Stimulated activated CD4-positive, alpha-beta T cell treated with anti-CD3 and anti-CD28 coated beads, Interleukin-1b, Interleukin-23, amount 100 ng/mL, for 1 hour (primary cell): ENCODE measurements around the gene CERS3.

Source experiments
- DNase-seq, 2 donors: peaks; one replicate each; pipeline ENCODE4 v3.0.0-alpha.2; 2020; ENCODE audit warnings: low read depth in 2 of 2

Gene CERS3

DNA sequence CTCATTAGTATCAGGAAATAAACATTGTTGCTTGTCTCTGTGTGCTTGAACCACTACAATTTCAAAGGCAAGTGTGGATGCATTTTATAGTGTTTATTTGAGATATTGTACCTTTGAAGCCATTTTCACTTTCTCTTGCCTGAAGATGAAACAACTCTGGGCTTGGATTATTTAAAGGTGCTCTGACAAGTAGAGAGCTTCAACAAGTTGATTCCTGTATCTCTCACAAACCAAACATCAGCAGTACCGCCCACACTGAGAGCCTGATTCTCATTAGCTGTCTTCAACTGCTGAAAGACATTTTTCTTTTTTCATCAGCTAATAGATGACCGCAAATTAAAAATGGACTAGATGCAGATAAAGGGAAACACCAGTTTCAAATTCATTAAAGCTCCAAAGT, 806 bp upstream of the CERS3 start:
- DNase-seq, result no peak

DNA sequence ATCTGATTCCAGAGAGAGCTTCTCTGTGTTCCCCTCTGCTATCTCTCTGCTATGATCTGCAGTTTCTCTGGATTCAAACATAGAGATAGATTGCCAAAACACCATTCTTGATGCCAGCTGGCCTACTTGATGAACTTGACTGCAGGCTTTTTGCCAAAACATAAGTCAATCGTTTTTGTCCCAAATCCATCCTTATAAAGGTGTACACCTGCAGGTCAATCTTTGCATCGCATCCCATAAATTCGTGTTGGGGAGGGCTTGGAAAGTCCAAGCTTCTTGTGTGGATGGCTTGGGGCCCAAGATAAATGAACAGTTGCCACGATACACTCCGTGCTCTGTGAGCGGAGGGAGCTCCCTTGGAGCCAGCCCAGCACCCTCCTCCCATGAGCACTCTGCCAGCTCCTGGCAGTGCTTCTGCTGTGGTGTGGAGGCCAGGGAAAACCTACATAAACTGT, 2.7 kb downstream of the CERS3 start:
- DNase-seq, result no peak

DNA sequence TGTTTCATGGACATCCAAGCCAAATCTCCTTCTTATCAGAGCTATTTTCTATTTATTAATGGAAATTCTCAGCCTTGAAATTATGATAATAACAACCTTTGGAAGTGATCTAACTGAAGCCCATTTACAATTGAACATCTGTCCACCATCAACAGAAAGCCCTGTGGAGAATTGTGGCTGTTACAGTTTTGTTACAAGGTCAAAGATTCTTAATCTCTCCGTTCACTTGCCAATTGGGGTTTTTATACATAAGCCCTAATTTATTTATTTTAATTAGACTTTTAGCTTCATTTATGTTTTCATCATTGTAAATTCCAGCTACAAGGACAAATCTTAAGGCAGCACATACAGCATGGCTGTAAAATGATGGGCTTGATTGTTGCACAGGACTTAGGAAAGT, 3.3 kb downstream of the CERS3 start:
- DNase-seq, result no peak

- no peak for DNase-seq
Measured at GRCh38 chr15:100524326-100524725, 4.4 kb downstream of the CERS3 start.

GRCh38 chr15:100521907-100522306, 6.8 kb downstream of the CERS3 start:
- DNase-seq, result no peak

GRCh38 chr15:100520132-100520921, 8.4 kb downstream of the CERS3 start:
- no peak for DNase-seq

DNA sequence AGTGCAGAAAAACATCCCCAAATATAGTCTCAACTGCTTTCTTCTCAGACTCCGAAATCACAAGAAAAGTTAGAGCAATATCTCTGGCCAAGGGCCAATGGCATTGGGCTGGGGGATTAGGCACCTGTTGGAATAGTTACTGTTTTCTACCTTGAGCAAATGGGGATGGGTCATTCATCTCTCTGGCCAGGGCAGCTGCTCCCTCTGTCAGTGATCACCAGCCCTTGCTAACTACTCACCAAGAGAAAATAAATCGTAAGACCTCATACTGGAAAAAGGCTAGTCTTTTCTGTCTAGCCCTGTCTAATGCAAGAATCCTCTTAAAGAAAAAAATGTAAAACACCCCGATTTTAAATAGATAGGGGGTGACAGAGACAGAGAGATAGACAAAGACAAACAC, 10.9 kb downstream of the CERS3 start:
- no peak for DNase-seq

GRCh38 chr15:100516643-100517512, 11.9 kb downstream of the CERS3 start:
- no peak for DNase-seq

GRCh38 chr15:100515758-100516157, 13.0 kb downstream of the CERS3 start:
- DNase-seq, result no peak

GRCh38 chr15:100508641-100509300, 20.0 kb downstream of the CERS3 start:
- DNase-seq, result no peak

DNA sequence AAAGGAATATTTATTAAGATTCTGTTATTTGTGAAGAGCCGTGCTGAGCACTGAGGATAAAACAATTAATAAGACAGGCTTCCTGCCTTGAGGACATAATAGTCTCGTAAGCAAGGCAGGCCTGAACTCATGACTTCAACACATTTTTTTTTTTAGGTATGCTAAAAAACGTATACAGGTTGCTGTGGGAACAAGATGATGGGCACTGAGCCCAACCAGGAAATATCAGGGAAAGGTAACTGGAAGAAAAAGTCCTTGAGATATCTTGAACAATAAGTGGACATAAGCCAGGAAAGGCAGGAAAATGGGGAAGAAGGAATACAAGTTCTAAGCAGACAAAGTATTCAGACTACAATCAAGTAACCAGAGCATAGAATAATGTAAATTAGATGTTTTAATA, 26.1 kb downstream of the CERS3 start:
- DNase-seq, result no peak

DNA sequence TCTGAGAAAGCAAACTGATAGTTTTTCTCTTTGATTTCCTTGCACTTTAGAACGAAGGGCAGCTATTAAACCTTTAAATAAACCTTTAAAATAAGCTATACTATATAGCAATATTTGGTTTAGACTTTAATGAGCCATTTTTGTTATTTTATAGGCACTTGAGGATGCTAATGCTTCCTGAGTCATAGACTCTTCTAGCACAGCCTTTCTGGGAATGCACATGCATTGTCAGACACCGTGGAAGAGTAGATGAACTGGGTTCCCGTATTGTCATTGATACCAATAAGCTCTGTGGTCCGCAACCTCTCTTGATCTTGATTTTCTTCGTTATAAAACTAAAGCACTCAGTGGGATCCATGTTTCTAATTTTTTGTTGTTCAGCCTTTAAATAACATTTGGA, 27.6 kb downstream of the CERS3 start:
- no peak for DNase-seq

- no peak for DNase-seq
Measured at GRCh38 chr15:100500226-100500990, 28.3 kb downstream of the CERS3 start.

GRCh38 chr15:100495861-100496260, 32.9 kb downstream of the CERS3 start:
- no peak for DNase-seq

- DNase-seq, result no peak
Measured at GRCh38 chr15:100493213-100493612, 35.5 kb downstream of the CERS3 start.

DNA sequence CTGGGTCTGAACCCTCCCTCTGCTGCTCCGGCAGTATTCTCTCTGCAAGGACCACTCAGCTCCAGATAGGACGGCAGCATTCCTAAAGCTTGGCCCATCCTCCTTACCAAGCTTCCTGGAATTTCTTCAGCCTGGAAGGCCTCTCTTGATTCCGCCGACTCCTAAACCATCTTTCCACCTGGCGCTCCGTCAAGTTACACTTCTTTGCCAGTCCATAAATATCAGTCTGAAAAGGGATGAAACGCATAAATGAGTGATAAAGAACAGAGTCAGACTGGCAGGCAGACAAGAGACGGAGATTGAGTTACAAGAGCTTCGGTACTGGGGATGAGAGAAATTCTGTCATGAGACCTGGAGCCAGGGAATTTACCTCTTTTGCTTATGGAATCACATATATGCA, 44.3 kb downstream of the CERS3 start:
- no peak for DNase-seq

GRCh38 chr15:100483370-100483769, 45.4 kb downstream of the CERS3 start:
- DNase-seq, result no peak

GRCh38 chr15:100476805-100477204, 51.9 kb downstream of the CERS3 start:
- DNase-seq, result no peak

- DNase-seq, result no peak
Measured at GRCh38 chr15:100472736-100473135, 56.0 kb downstream of the CERS3 start.

DNA sequence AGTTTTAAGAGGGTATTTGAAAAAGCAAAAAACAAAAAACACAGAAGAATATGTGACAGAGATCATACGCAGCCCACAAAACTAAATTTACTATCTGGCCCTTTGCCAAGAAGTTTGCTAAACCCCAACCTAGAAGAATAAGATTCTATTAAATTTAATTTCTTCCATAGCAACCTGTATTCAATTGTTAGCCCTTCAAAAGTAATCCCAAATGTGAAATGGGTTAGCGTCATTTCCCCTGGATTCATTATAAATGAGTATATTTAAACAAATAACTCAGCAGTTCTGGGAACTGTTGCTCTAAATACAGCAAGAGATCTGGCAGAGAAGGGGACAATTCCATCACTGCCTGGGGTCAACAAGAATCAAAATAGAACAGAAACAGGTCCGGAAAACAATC, 56.8 kb downstream of the CERS3 start:
- no peak for DNase-seq

DNA sequence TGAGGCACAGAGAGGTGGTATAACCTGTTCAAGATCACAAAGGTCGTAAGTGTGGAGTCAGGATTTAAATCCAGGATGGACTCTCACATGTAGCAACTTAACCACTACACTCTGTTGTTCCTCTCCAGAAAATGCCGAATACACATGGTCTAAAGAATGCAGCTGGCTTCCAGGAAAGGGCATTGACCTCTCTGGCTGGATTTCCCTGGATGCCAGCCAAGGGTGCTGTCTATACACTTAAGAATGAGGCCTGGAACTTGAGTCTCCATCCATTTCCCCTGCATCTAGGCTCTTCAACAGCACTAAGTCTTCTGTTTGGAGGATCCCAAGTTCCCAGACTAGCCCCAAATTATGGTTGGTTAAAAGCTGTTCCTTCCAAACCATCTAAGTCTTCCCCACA, 60.5 kb downstream of the CERS3 start:
- DNase-seq, result no peak

DNA sequence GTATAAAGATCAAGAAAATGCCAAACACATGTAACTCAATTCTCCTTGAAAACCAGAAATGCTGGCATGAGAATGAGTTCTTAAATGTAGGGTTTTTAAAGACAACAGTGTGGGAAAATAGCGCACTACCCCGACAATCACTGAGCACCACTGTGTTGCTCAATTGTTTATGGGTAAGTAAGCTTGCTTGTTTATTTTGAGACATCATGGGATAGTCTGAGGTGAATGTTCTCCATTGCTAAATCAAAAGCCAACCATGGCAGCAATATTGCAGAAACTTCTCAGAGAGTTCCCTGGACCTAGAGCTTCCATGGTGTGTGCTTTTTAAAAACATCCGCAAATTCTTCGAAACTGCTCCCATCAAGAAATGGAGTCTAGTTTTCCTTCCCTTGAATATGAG, 62.7 kb downstream of the CERS3 start:
- DNase-seq, result no peak
